Uterus (tissue), 2 donors: ENCODE measurements around the gene GPR62.

Experiments
- POLR2A ChIP-seq, 2 donors: fragments of 450-650 bp; IDR thresholded peaks; one replicate each; pipeline ENCODE4 v1.6.1; 2016; ENCODE audit warnings: antibody characterized with exemption in 2 of 2, mild to moderate bottlenecking in 1 of 2, moderate library complexity in 1 of 2
- TF ChIP-seq, protein P1 (sequence below), 4 experiments: fragments of 200-600 bp in 2 of 4; fragments of 450-650 bp in 2 of 4; sonication (generic) in 2 of 4; IDR thresholded peaks; one replicate each; pipeline ENCODE4 v1.5.1; 2016 to 2019; ENCODE audit warnings: antibody characterized with exemption in 4 of 4, mild to moderate bottlenecking in 2 of 4, moderate library complexity in 1 of 4

DNA sequence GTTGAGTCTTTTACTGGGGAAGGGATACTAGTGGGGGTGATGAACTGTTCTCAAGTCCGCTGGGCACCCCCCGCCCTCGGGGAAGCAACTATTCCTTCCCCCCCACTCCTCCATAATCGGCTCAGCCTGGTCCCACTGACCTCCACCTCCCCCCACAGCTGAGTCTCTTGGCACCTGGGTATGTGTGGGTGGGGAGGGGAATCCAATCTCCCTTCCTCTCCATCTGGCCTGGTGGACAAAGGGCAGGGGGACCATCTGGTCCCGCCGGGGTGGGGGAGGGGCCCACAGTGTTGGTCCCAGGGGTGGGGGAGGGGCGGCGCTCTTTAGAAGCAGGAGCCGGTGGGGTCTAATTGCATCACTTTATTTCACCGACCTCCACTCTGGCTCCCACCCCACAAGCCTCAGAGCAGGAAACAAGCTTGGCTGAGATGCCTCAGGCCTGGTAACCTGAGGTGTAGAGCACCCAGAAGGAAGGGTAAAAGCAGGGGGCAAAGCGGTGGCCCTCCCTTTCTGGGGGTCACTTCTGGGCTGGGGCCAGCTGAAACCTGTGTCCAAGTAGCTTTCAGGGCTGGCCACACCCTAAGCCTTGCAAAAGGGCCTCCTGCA is 13.1 kb downstream of the GPR62 start:
- TF ChIP-seq, protein P1, sequence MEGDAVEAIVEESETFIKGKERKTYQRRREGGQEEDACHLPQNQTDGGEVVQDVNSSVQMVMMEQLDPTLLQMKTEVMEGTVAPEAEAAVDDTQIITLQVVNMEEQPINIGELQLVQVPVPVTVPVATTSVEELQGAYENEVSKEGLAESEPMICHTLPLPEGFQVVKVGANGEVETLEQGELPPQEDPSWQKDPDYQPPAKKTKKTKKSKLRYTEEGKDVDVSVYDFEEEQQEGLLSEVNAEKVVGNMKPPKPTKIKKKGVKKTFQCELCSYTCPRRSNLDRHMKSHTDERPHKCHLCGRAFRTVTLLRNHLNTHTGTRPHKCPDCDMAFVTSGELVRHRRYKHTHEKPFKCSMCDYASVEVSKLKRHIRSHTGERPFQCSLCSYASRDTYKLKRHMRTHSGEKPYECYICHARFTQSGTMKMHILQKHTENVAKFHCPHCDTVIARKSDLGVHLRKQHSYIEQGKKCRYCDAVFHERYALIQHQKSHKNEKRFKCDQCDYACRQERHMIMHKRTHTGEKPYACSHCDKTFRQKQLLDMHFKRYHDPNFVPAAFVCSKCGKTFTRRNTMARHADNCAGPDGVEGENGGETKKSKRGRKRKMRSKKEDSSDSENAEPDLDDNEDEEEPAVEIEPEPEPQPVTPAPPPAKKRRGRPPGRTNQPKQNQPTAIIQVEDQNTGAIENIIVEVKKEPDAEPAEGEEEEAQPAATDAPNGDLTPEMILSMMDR (IDR thresholded peaks at IDR 0.05): no peak
- no peak for TF ChIP-seq POLR2A (IDR thresholded peaks at IDR 0.05)
